Natural killer cell treated with Interleukin-12 subunit alpha and Interleukin-12 subunit beta and Interleukin-15 and Interleukin-18, amount 100 ng/mL, for 72 hours (primary cell): Measurements from ENCODE around the gene SUPT6H. TPM values are rescaled to one million over a fixed set of nuclear protein-coding genes. Genes with fewer than 3 reads are reported as not detected.

Source experiments
- ATAC-seq, 2 donors: fragments of 150-1000 bp; cut with Tn5 transposase in 1 of 2; sonication (Bioruptor Pico), chemical (Tn5 transposase) in 1 of 2; 2 replicates each; pipeline ENCODE4 v1.10.0; 2021
- DNase-seq: peaks from one replicate; pipeline ENCODE4 v3.0.0; 2022; ENCODE audit warnings: low spot score
- H3K27ac Mint-ChIP-seq, 2 donors: 1 replicate in 1 of 2; 2 replicates in 1 of 2; pipeline ENCODE4 v1.8.0; 2022; ENCODE audit warnings: mixed read lengths in 2 of 2, mild to moderate bottlenecking in 1 of 2, moderate library complexity in 1 of 2
- H3K27me3 Mint-ChIP-seq, 2 donors: 1 replicate in 1 of 2; 2 replicates in 1 of 2; pipeline ENCODE4 v1.8.0; 2022; ENCODE audit warnings: mixed read lengths in 2 of 2
- H3K36me3 Mint-ChIP-seq: one replicate; pipeline ENCODE4 v1.8.0; 2022; ENCODE audit warnings: mixed read lengths
- H3K4me1 Mint-ChIP-seq, 2 donors: 1 replicate in 1 of 2; 2 replicates in 1 of 2; pipeline ENCODE4 v1.8.0; 2022; ENCODE audit warnings: low read depth in 2 of 2, mixed read lengths in 2 of 2, mild to moderate bottlenecking in 1 of 2
- H3K4me3 Mint-ChIP-seq: one replicate; pipeline ENCODE4 v1.8.0; 2022; ENCODE audit warnings: mixed read lengths
- H3K9me3 Mint-ChIP-seq: 2 replicates; pipeline ENCODE4 v1.8.0; 2022; ENCODE audit warnings: mixed read lengths
- total RNA-seq, 2 donors: library from RNA; stranded (reverse); gene quantifications; one replicate each; pipeline ENCODE4 v1.2.3, GENCODE V29; 2022

Gene SUPT6H
- total RNA-seq, 2 donors from 2014 or later = 118 to 133 TPM

DNA sequence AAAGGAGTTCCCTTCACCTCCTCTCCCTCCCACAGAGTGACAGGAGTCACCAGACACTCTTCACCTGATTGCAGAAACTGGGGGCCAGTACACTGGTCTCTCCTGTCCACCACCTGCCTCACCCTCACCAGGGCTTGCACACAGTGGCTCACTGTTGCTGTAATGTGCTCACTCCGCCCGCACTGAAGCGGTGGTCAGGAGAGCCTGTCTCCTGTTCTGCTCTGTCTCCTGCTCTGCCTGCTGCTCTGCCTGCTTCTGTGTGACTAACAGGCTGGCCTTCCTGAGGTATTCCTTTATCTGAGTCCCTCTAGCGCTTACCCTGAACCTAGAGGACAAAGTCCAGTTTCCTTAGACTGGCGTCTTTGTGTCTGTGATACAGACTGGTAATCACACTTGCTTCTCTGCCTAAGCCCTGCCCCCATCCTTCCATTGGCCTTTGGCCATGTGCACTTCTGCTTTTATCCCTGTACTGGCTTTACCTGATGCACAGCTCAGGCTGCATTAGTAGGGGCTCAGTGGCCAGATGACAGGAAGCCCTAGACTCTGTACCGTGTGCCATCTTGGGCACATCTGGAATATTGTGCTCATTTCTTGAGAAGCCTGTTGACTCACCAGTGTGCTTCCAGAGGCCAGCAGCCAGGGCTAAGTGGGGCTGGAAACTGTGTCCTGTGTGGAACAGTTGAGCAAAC, 36.4 kb downstream of the SUPT6H start:
- peak overlapping the region in 1 of 2 donors; percentile 68 for H3K27ac Mint-ChIP-seq
- peaks cover 25% of the 10 kb centered on the region for H3K36me3 Mint-ChIP-seq
- H3K9me3 Mint-ChIP-seq = no peaks in the 10 kb centered on the region

DNA sequence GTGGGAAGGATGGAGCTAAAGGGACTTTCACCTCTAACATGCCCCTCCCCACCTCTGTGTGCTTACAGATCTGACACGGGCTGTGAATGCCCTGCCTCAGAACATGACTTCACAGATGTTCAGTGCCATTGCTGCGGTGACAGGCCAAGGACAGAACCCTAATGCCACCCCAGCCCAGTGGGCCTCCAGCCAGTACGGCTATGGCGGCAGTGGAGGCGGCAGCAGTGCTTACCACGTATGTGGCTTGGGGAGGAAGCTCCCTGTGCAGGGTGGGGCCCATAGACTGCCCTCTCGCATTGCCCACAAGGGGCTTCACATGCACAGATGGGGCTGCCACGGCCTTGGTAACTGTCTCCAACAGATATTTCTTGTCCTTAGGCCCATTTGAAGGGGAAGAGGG, 38.3 kb downstream of the SUPT6H start:
- H3K9me3 Mint-ChIP-seq = no peaks in the 10 kb centered on the region
- H3K27me3 Mint-ChIP-seq = no peaks in the 10 kb centered on the region
- DNase-seq (no peak), ATAC-seq (no peak)
- peaks cover 0 to 5% of the 10 kb centered on the region in 2 donors for H3K4me1 Mint-ChIP-seq
- H3K27ac Mint-ChIP-seq = no peak overlapping the region
- no peak overlapping the region for H3K4me3 Mint-ChIP-seq
- peaks cover 20% of the 10 kb centered on the region for H3K36me3 Mint-ChIP-seq

More for the DNA sequence above, 36.4 kb downstream of the SUPT6H start:
- no peak for DNase-seq
- Mint-ChIP-seq H3K27me3 (no peaks in the 10 kb centered on the region), H3K4me3 (no peak overlapping the region), H3K4me1 (peaks cover 0 to 3% of the 10 kb centered on the region in 2 donors)
- no peak for ATAC-seq

DNA sequence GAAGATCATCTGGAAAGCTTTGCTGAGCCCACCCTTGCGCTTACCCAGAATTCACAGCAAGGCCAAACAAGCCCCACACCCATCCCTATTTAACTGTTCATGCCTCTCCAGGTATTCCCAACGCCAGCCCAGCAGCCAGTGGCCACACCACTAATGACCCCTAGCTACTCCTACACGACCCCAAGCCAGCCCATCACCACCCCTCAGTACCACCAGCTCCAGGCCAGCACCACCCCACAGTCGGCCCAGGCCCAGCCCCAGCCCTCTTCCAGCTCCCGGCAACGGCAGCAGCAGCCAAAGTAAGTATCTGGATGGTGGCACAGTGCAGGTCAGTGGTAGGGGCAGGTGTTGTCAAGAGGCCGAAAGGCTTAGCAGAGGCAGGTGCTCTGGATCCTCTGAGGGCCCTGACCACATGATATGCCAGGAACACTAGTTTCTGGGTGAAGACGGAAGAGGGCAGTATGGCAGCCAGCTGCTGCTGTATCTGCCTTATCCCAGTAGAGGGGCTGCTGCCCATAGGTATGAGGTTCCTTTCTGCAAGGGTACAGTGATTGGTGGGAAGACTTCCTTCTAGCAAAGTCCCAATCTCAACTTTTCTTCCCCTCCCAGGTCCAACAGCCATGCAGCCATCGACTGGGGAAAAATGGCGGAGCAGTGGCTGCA, 39.0 kb downstream of the SUPT6H start:
- Mint-ChIP-seq H3K4me1 (peaks cover 0 to 5% of the 10 kb centered on the region in 2 donors), H3K36me3 (peaks cover 20% of the 10 kb centered on the region), H3K27me3 (no peaks in the 10 kb centered on the region), H3K4me3 (no peak overlapping the region), H3K9me3 (no peaks in the 10 kb centered on the region), H3K27ac (no peak overlapping the region)
- no peak for ATAC-seq
- no peak for DNase-seq

DNA sequence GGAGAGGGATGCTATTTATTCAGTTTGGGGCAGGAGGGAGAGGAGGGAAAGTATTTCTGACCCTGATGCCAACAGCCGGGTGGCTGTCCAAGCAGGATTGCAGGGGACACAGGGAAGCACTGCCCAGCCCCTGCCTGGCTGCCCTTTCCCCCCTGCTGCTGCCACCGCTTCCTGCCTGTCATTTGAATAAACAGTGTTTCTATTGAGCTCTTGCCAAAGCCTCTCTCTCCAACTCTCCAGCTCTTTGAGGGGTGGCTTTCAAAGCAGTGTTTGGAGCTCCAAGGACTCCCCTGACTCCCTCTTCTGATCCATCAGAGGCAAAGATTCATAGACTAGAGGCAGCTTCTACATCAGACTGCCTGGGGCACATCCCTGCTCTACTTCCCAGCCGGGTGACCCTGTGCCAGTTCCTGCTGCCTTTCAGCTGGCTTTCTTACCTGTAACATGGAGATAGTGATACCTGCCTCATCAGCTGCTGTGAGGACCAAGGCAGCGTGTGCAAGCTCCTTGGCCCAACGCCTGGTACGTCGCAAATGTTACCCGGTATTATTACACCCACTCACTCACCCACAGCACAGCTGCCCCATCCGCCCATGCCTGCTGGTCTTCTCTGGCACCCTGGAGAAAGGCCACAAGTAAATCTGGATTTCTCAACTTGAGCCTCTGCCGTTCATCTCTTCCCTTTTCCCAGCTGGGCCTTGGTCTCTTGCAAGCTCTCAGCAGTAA, 40.2 kb downstream of the SUPT6H start:
- ATAC-seq = no peak
- H3K27ac Mint-ChIP-seq = peak overlapping the region in 1 of 2 donors; percentile 29

DNA sequence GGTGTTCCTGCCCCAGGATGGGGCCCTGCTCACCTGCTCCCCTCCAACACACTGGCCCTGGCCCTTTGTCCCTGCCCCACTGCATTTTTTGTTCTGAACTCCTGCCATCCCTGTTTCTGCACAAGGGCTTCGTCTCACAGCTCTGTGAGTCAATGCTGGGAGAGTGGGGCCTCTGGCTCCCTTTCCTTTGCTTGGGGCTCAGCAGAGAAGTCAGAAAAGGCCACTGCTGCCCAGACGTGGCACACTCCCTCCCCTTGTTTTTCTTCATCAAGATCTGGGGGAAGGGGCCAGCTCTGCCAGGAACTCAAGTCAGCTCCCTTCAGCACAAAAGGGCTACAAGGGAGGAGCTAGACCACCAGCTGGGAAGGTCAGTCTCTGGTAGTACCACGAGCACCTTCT, 40.7 kb downstream of the SUPT6H start:
- Mint-ChIP-seq H3K36me3 (peaks cover 20% of the 10 kb centered on the region), H3K4me1 (peaks cover 0 to 5% of the 10 kb centered on the region in 2 donors), H3K27me3 (no peaks in the 10 kb centered on the region), H3K27ac (peak overlapping the region in 1 of 2 donors; percentile 29), H3K9me3 (no peaks in the 10 kb centered on the region), H3K4me3 (no peak overlapping the region)
- ATAC-seq = no peak
- DNase-seq = no peak

More for the DNA sequence above, 40.2 kb downstream of the SUPT6H start:
- Mint-ChIP-seq H3K4me1 (peaks cover 0 to 5% of the 10 kb centered on the region in 2 donors), H3K36me3 (peaks cover 20% of the 10 kb centered on the region), H3K9me3 (no peaks in the 10 kb centered on the region), H3K27me3 (no peaks in the 10 kb centered on the region), H3K4me3 (no peak overlapping the region)
- DNase-seq = no peak

DNA sequence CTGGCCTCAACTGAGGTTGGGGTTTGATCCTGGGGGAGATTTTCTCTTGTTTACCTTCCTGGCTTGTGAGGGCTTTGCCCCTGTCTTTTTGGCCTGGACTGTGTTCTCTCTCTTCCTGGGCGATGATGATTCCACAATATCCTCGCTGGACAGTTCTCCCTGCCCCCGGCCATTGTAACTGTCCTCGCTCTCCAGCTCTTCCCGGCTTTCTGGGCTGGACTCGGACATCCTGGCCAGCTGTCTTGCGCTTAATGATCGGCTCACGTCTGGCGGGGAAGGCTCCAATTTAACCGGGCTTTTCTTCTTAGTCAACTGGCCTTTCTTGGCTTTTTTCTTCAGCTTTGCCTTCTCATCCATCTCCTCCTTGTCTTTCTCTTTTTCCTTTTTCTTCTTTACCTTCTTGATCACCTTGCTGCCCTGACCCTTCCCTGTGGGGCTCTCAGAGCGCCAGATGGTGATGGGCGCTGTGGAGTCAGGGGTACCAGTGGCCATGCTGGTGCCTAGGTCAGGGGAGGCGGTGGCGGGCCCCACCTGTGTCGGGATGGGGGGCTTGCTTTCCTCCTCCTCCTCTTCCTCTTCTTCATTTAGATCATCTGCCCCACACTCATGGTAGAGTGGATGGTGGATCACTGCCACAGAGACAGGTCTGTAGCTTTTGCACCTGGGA, 41.7 kb downstream of the SUPT6H start:
- Mint-ChIP-seq H3K9me3 (no peaks in the 10 kb centered on the region), H3K36me3 (peaks cover 15% of the 10 kb centered on the region), H3K27me3 (no peaks in the 10 kb centered on the region), H3K4me1 (peaks cover 0 to 5% of the 10 kb centered on the region in 2 donors), H3K27ac (peak overlapping the region in 1 of 2 donors; percentile 31), H3K4me3 (no peak overlapping the region)
- DNase-seq (no peak), ATAC-seq (no peak)

DNA sequence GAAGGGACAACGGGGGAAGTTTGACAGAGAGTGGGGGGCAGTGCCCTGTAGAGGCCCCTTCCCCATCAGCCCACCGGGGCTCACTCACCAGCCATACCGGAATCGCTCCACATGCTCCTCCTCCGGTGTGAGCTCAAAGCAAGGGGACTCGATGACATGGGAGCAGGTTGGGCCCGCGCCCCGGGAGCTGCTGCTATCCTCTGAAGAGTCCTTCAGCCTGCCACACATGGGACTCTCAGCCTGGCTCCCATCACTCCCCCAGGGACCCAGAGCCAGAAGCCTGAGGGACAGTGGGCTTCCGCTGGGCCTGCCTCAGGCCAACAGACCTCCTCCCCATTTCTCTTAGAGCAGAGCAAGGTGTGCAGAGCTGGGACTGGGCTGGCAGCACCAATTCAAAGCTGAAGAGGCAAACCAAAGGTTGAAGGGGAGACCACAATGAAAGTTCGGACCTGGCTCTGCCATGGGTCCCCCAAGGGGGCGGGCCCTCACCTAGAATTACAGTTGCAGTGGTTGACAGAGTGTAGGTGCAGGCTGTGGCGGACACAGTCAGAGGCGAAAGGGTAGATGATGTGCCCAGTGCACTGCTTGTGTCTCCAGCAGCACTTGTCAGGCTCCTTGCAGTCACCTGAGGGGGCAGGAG, 42.3 kb downstream of the SUPT6H start:
- H3K4me1 Mint-ChIP-seq = peaks cover 0 to 5% of the 10 kb centered on the region in 2 donors
- no peak for ATAC-seq
- peak overlapping the region in 1 of 2 donors; percentile 31 for H3K27ac Mint-ChIP-seq

DNA sequence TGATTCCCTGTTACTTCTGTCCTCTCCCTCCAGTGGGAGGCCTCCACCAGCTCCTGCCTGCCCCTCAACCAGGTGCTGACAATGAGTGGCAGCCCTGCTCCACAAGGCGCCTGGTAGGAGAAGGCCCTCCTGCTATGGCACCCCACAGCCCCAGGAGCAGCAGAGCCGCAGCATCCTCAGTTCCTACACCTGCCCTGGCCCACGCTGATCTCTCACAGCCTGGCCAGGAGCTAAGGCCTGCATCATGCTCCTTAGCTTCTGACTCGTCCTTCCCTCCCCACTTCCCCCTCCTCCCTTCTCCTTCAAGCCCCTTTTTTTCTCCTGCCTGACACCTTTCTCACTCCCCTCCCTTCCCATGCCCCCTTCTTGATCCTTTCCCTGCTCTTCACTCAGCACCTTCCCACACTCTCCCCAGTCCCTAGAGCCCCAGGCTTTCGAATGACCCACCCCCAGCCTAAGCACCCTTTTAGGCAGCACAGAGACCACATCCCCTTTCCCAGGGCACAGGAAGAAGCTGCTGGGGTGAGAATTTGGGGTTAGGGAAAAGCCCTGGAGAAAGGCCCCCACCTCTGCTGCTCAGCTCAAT, 43.2 kb downstream of the SUPT6H start:
- Mint-ChIP-seq H3K9me3 (no peaks in the 10 kb centered on the region), H3K4me1 (peaks cover 0 to 5% of the 10 kb centered on the region in 2 donors), H3K4me3 (no peak overlapping the region), H3K27ac (peak overlapping the region in 1 of 2 donors; percentile 57), H3K27me3 (no peaks in the 10 kb centered on the region), H3K36me3 (peaks cover 13% of the 10 kb centered on the region)
- DNase-seq (no peak), ATAC-seq (no peak)

More for the DNA sequence above, 42.3 kb downstream of the SUPT6H start:
- Mint-ChIP-seq H3K36me3 (peaks cover 13% of the 10 kb centered on the region), H3K9me3 (no peaks in the 10 kb centered on the region), H3K27me3 (no peaks in the 10 kb centered on the region), H3K4me3 (no peak overlapping the region)
- DNase-seq = no peak

DNA sequence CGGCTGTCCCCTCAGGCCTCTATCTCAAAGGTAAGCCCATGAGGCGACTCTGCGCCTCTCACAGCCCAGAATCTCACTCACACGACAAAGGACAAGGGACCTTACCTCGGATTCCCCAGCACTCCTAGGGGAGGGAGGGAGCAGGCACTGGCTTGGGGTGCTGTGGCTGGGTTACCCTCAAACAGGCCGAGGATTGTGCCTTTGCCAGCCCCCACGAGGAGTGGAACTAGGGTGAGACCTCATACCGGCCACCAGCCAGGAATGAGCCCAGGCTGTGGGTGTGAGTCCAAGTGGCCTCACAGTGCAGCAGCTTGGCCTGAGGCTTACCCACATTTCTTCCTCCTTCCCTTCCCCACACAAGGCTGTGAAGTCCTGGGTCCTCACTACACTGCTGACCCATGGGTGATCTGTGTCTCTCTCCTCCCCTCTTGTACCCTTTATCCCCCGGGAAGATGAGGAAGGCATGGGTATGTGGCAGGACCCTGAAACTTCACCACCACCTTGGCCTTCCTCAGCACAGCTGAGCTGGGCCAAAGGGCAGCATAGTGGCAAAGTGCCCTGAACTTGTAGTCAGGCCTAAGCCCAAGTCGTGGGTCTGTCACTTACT, 43.8 kb downstream of the SUPT6H start:
- peak overlapping the region in 1 of 2 donors; percentile 57 for H3K27ac Mint-ChIP-seq
- peaks cover 13% of the 10 kb centered on the region for H3K36me3 Mint-ChIP-seq
- no peak overlapping the region for H3K4me3 Mint-ChIP-seq
- no peaks in the 10 kb centered on the region for H3K9me3 Mint-ChIP-seq
- DNase-seq (no peak), ATAC-seq (no peak)
- H3K4me1 Mint-ChIP-seq = peaks cover 0 to 9% of the 10 kb centered on the region in 2 donors
- no peaks in the 10 kb centered on the region for H3K27me3 Mint-ChIP-seq

DNA sequence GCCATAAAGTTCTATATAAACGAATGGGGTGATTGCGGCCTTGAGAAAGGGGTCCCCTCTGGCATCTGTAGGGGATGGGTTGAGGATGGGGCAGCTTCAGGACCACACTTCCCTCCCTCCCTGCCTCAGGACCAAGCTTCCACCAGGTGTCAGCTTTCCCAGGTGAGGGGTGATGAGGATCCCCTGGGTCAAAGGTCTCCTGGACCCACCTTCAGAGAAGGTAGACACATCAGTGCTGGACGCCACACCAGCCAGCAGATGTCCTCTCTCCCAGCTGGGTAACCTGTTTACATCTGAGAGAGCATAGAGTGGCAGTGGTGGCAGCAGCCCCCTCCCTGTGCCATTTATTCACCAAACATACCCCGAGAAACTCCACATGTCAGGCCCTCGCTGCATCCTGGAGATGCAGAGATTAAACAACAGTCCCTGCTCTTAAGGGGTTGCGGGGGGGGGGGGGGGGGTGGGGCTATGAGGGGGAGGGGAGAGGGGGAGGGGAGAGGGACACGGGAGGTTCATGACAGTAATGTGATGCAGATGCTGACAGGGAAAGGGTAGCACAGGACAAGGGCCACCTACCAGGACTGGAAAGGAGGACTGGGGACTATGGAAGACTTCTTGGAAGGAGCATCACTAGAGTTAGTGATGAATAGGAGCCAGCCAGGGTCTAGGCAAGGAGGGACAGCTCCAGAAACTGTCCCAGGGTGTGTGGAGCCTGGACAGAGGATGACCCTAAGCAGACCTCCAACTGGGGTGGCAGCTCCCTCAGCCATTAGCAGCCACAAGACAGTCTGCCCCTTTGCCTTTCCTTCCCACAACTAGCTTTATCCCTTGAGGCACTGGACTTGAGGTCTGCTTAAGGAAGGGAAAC, 44.7 kb downstream of the SUPT6H start:
- ATAC-seq = no peak
- Mint-ChIP-seq H3K27ac (no peak overlapping the region), H3K36me3 (peaks cover 13% of the 10 kb centered on the region), H3K9me3 (no peaks in the 10 kb centered on the region), H3K4me3 (no peak overlapping the region), H3K4me1 (peaks cover 2 to 13% of the 10 kb centered on the region in 2 donors), H3K27me3 (no peaks in the 10 kb centered on the region)
- DNase-seq = no peak

DNA sequence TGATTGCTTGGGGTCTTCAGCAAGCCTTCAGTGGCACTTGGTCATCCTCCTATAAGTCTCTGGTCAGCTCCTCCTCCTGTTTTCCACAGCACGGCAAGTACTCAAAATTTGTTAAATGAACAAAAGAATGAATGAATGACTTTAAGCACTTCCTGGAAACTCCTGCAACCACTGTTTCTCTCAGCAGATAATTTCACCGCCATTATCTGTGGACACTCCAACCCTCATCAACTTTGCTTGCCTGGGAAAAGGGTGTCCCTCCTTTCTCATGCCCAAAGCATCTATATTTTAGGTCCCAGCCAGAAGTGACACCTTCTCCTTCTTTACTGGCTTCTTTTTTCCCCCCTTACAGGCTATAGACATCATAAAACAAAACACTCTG, 45.3 kb downstream of the SUPT6H start:
- Mint-ChIP-seq H3K27me3 (no peaks in the 10 kb centered on the region), H3K9me3 (no peaks in the 10 kb centered on the region), H3K36me3 (peaks cover 11% of the 10 kb centered on the region), H3K4me1 (peaks cover 9 to 19% of the 10 kb centered on the region in 2 donors), H3K27ac (no peak overlapping the region), H3K4me3 (no peak overlapping the region)
- ATAC-seq = no peak
- no peak for DNase-seq
